ENCODE results near the gene LRRC74A.

LRRC74A gene

GRCh38 chr14:76781648-76782051 is 44.6 kb upstream of the LRRC74A start:
- Histone ChIP-seq H3K9ac (no peak overlapping the region), H3K9me3 (ENCODE audit: control insufficient read depth, low read length) (no peaks in the 10 kb centered on the region), H3K4me3 (ENCODE audit: low read depth, low read length) (no peak overlapping the region), H3K27me3 (ENCODE audit: control insufficient read depth, insufficient read depth, low read length) (no peaks in the 10 kb centered on the region), H3K27ac (no peak overlapping the region), H2AFZ (no peak overlapping the region), H3K79me2 (no peaks in the 10 kb centered on the region), H3K4me1 (peaks cover 18% of the 10 kb centered on the region), H3K36me3 (ENCODE audit: control insufficient read depth, insufficient read depth, low read length) (no peaks in the 10 kb centered on the region), H3K4me2 (ENCODE audit: low read length) (no peak overlapping the region)
- TF ChIP-seq, protein P1, sequence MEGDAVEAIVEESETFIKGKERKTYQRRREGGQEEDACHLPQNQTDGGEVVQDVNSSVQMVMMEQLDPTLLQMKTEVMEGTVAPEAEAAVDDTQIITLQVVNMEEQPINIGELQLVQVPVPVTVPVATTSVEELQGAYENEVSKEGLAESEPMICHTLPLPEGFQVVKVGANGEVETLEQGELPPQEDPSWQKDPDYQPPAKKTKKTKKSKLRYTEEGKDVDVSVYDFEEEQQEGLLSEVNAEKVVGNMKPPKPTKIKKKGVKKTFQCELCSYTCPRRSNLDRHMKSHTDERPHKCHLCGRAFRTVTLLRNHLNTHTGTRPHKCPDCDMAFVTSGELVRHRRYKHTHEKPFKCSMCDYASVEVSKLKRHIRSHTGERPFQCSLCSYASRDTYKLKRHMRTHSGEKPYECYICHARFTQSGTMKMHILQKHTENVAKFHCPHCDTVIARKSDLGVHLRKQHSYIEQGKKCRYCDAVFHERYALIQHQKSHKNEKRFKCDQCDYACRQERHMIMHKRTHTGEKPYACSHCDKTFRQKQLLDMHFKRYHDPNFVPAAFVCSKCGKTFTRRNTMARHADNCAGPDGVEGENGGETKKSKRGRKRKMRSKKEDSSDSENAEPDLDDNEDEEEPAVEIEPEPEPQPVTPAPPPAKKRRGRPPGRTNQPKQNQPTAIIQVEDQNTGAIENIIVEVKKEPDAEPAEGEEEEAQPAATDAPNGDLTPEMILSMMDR (IDR thresholded peaks at IDR 0.05): no peak

- no peaks in the 10 kb centered on the region for H3K36me3 ChIP-seq (ENCODE audit: control insufficient read depth, insufficient read depth, low read length)
- H3K79me2 ChIP-seq: no peaks in the 10 kb centered on the region
- no peak overlapping the region for H3K4me2 ChIP-seq (ENCODE audit: low read length)
- H3K27ac ChIP-seq: no peak overlapping the region
- peaks cover 18% of the 10 kb centered on the region for H3K4me1 ChIP-seq
- H3K4me3 ChIP-seq (ENCODE audit: low read depth, low read length): no peak overlapping the region
- H3K9me3 ChIP-seq (ENCODE audit: control insufficient read depth, low read length): no peaks in the 10 kb centered on the region
- H2AFZ ChIP-seq: no peak overlapping the region
- no peak overlapping the region for H3K9ac ChIP-seq
- TF ChIP-seq, protein P1 (IDR thresholded peaks at IDR 0.05): no peak
- no peaks in the 10 kb centered on the region for H3K27me3 ChIP-seq (ENCODE audit: control insufficient read depth, insufficient read depth, low read length)
Observed at GRCh38 chr14:76782115-76782884, 43.9 kb upstream of the LRRC74A start.

GRCh38 chr14:76782885-76783566 is 43.2 kb upstream of the LRRC74A start:
- Histone ChIP-seq H3K9me3 (ENCODE audit: control insufficient read depth, low read length) (no peaks in the 10 kb centered on the region), H3K9ac (no peak overlapping the region), H3K27ac (no peak overlapping the region), H3K4me3 (ENCODE audit: low read depth, low read length) (no peak overlapping the region), H3K4me2 (ENCODE audit: low read length) (no peak overlapping the region), H3K79me2 (no peaks in the 10 kb centered on the region), H3K27me3 (ENCODE audit: control insufficient read depth, insufficient read depth, low read length) (no peaks in the 10 kb centered on the region), H3K4me1 (peaks cover 18% of the 10 kb centered on the region), H3K36me3 (ENCODE audit: control insufficient read depth, insufficient read depth, low read length) (no peaks in the 10 kb centered on the region), H2AFZ (no peak overlapping the region)
- TF ChIP-seq, protein P1 (IDR thresholded peaks at IDR 0.05): no peak

- peaks cover 12% of the 10 kb centered on the region for H3K4me1 ChIP-seq
- H3K79me2 ChIP-seq: no peaks in the 10 kb centered on the region
- H3K9ac ChIP-seq: no peak overlapping the region
- no peak overlapping the region for H2AFZ ChIP-seq
- no peaks in the 10 kb centered on the region for H3K9me3 ChIP-seq (ENCODE audit: control insufficient read depth, low read length)
- no peak overlapping the region for H3K4me2 ChIP-seq (ENCODE audit: low read length)
- H3K36me3 ChIP-seq (ENCODE audit: control insufficient read depth, insufficient read depth, low read length): no peaks in the 10 kb centered on the region
- no peak overlapping the region for H3K27ac ChIP-seq
- no peaks in the 10 kb centered on the region for H3K27me3 ChIP-seq (ENCODE audit: control insufficient read depth, insufficient read depth, low read length)
- H3K4me3 ChIP-seq (ENCODE audit: low read depth, low read length): no peak overlapping the region
- TF ChIP-seq, protein P1 (IDR thresholded peaks at IDR 0.05): no peak
Observed at GRCh38 chr14:76784266-76784874, 41.8 kb upstream of the LRRC74A start.
